HG03060 (cell line): ENCODE data around the gene BDNF.
"Not testable (repeated sequence)": the region's sequence is repeated elsewhere in the genome, so short reads cannot be mapped to it uniquely, and the experiment has no call there.

ENCODE experiments used
- ATAC-seq: cut with Tn5 transposase; IDR thresholded peaks from one replicate; pipeline ENCODE4 v1.9.1; 2021; ENCODE audit warnings: low read depth, moderate number of reproducible peaks; ENCODE audit not compliant: unreplicated experiment

Gene BDNF

GRCh38 chr11:27673979-27674663 lies 26.1 kb downstream of the BDNF start:
- ATAC-seq, result no peak

DNA sequence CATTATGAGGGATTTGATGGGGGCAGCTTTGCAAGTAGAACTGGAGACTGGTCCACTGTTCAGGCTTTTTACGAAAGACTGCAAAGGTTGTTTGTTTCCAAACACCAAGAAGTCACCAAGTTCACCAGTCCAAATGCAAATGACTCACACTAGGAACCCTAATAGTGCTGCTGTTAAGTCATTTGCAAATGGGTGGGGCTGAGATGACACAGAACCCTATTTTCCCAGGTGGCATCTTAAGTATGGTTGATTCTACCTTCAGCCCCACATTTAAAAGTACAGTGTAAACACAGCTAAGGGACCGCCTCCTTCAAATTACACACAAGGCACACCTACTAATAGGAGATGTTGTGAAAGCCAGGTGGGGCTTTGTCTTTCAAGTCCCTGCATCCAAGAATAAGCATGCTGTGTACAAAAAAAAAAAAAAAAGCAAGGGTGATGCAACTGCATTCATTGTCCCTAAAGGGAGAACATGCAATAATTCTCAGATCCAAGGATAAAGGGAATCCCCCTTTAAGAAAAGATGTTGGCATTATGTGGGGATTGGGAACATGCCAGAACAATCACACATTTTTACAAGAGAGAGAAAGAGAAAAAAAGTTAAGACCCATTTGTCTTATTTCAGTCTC lies 27.3 kb downstream of the BDNF start:
- ATAC-seq, result no peak

- not testable (repeated sequence) for ATAC-seq
These were observed 34.6 kb downstream of the BDNF start for GRCh38 chr11:27665508-27666101.

- no peak for ATAC-seq
These were observed 36.9 kb downstream of the BDNF start for GRCh38 chr11:27663326-27663725.

GRCh38 chr11:27660171-27660570 lies 40.1 kb downstream of the BDNF start:
- ATAC-seq, result no peak

DNA sequence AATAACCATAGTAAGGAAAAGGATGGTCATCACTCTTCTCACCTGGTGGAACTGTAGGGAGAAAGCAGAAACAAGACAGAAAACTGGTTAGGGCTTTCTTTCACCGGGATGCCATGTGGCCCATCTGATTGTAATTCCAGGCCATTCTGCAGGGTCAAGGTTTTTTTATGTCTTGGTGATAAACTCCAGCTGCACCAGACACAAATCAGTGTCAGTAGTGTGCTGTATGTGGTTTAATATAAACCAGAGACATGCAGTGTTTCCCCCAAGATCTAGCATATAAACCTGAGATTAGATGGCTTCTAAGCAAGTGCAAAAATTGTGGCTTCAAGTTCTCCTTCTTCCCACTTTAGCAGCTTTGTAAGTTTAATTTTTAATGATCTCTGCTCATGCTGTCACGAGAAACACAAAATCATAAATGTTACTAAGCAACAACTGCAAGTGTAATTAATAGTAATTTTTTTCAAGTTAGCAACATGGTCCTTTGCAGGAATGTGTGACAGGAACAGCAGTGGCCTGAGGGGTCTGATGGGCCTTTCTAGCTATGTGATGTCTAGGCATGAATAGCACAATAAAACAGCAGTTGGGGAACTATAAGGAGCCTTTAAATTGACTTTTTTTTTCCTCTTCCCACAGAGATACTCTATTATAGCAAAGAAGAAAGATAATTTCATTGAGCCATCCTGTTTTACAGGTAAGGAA lies 41.6 kb downstream of the BDNF start:
- ATAC-seq, result no peak

DNA sequence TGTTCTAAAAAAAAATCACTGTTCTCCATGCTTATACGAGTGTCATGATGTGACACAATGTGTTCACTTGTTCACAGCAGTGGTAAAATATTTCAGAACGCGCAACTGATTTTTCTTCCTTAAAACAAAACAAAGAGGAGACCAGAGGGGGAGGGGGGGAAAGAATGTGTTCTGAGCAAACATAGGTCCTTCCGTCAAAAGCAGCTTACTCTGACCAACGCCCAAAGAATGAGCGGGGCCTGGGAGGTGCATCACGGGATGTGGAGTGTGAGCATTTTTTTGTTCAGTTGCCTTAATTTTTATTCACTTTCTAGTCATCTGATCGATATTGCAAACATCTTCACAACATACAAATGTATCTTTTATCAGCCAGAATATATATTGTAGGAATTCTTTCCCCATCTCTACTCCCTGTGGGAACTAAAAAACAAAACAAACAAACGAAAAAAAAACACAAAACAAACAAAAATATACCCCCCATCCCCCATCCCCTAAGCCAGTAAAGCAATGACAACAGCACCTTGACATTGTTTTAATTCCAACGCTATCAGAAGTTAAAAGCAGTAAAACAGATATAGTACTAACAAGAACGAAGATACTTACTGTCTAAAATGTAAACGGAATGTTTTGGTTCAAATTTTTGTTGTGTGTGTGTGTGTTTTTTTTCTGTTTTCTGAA lies 43.3 kb downstream of the BDNF start:
- ATAC-seq, result no peak

DNA sequence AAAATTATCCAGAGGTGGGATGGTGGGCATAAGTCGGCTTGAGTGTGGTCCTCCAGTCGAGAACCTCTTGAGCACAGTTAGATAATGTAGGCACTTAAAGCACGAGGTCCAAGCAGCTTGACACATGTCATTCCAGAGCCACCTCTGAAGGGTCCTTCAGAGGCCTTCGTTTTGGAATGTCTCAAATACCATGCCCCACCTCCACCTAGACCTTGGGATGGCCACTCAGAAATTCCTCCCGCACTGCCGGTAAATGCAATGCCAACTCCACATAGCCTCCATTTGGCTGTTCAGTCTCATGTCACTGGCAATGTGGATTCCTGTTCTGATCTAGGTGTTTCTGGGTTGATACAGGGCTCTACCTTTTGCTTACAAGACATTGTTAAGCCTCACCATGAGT lies 43.9 kb downstream of the BDNF start:
- no peak for ATAC-seq

- no peak for ATAC-seq
These were observed 46.1 kb downstream of the BDNF start for GRCh38 chr11:27653990-27654758.

- no peak for ATAC-seq
These were observed 48.5 kb downstream of the BDNF start for GRCh38 chr11:27651711-27652110.

DNA sequence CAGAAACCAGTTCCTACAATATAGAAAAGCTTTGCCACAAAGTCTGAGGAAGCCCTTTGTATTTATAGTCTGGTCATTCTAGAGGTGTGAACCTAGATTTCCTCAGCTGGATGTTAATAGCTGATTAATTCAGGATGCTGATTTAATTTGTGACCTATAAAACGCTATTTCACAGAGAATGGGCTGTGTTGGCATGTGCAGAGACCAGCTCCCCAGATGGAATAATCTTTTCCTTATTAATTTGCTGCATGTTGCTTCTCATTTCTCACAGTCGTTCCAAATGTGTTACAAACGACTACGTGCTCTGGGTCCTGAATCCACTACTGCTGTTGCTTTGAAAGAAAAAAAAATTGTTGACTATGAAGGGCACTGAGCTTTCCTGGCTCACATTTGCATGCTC lies 49.3 kb downstream of the BDNF start:
- ATAC-seq, result no peak

- ATAC-seq, result no peak
These were observed 50.5 kb downstream of the BDNF start for GRCh38 chr11:27649800-27650199.

DNA sequence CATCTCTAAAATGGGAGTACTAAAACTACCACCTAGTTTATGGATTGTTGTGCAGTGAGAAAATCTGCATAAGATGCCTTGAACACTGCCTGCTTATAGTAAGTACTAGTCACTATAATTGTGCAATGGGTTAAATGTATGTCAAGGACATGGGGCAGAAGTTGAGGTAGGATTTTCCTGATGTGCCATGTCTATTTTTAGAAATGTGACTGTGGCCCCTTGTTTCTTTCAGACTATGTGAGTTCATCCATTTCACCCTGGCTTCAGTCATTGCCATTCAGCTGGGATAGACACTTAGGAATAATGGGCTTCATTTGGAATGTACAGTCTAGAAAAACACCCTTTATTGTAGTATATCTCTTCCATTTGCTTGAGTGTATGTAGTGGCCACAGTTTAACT lies 51.4 kb downstream of the BDNF start:
- no peak for ATAC-seq

DNA sequence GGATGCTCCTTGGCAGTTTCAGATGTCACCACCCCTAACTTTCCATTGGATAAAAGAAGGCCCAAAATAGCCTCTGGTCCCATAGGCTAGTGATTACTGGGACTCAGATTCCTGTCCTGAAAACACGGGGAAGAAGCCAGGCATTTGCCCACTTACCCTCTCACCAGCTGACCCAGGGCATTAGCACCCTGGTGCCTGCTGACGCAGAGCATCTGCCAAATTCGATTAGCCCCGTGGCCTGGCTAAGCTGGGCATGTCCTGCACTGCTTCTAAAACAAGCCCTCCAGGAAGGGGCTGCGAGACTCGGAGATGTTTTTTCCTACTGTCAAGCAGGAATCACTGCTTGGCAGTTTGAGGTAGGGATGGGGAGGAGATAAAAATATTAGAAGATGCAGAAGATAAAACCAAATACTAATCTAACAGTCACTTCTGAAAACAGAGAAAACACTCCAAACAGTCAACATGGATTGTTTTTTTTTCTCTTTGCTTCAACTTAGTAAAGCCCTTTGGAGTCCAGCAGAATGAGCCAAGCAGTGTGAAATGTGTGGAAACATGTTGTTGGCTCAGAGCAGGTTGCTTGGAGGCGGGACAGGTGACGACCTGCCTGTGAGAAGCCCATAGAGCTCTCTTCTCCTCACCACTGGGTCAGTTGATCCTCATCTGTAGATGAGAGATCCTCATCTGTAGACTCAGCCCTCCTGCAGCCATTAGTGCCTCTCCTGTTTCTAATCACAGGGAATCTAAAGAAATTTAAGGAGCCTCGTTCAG lies 54.0 kb downstream of the BDNF start:
- ATAC-seq, result no peak

GRCh38 chr11:27642954-27643353 lies 57.3 kb downstream of the BDNF start:
- ATAC-seq, result no peak

- ATAC-seq, result no peak
These were observed 59.3 kb downstream of the BDNF start for GRCh38 chr11:27640954-27641353.

DNA sequence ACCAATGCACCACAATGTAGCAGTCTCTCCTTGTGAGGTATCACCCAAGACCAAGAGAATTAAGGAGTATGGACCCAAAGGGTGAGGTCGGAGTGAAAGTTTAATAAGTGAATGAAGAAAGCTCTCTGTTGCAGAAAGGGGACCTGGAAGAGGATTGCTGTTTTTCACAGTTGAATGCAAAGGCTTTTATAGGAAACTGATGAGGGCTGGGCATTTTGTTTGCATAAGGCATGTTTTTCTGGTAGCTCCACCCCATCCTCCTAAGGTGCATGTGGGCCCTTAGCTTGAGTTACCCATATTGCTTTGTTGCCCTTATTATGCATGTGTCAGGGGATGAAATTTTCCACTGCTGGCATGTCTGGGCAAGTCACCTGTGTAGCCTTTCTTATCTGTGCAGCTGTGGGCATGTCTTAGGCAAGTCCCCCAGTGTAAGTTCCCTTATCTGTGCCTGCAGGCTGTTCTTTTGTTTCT lies 64.7 kb downstream of the BDNF start:
- no peak for ATAC-seq

DNA sequence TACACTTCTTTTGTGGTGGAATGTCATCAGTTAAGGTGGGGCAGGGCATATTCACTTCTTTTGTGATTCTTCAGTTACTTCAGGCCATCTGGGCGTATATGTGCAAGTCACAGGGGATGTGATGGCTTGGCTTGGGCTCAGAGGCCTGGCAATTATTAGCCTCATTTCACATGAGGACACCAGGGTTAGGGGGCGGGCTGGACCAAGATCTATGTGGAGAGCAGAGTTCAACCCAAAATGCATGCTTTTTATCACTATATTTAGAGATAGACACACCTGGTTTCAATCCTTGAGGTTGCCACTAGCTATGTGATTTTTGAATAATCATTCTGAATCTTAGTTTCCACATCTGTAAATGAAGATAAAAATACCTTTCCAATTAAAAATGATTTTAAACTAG lies 65.5 kb downstream of the BDNF start:
- ATAC-seq, result not testable (repeated sequence)

DNA sequence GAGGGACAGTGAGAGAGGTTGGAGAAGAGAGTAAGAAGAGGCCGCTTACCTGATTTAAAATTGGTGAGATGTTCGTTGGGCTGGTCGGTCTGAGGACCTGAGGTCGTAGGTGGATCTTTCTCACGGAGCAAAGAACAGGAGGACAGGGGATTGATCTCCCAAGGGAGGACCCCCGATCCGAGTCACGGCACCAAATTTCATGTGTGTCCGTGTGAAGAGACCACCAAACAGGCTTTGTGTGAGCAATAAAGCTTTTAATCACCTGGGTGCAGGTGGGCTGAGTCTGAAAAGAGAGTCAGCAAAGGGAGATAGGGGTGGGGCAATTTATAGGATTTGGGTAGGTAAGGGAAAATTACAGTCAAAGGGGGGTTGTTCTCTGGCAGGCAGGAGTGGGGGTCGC lies 66.0 kb downstream of the BDNF start:
- ATAC-seq, result not testable (repeated sequence)
